K562 (cell line): ENCODE results near the gene FGF9. TPM values are rescaled to one million over a fixed set of nuclear protein-coding genes. Genes with fewer than 3 reads are reported as not detected.

Experiments
- ATAC-seq: fragments of 200-7000 bp; cut with Tn5 transposase; 3 replicates; pipeline ENCODE4 v1.9.1; 2020; ENCODE audit warnings: moderate library complexity
- BruUV-seq: library from RNA; stranded (reverse); fragments of 400-500 nt; replicated peaks from 2 replicates; lab custom pipeline; 2021; lab: Mats Ljungman, UMichigan
- CTCF ChIA-PET: fragments of 300-600 bp; formaldehyde crosslinking; extraction: SDS; loops from one replicate; lab custom pipeline; 2021; ENCODE audit warnings: low intra/inter-chr PET ratio; lab: Yijun Ruan, JAX
- POLR2A ChIA-PET: fragments of 300-600, 350-650 bp; sonication (Branson Sonifier 250); formaldehyde crosslinking; extraction: SDS; loops from one replicate; lab custom pipeline; 2021; ENCODE audit warnings: antibody characterized with exemption, inconsistent platforms; lab: Yijun Ruan, JAX
- DNase-seq, 4 experiments: peaks; one replicate each; pipeline versions ENCODE4 v3.0.0 to v3.0.0-alpha.2; 2011 to 2018; ENCODE audit warnings: low spot score in 3 of 4, mixed read lengths in 3 of 4; ENCODE audit errors: extremely low read depth in 1 of 4
- FAIRE-seq: peaks from 2 replicates; lab custom pipeline; 2011; peaks lifted over from hg19 to GRCh38; lab: Jason Lieb, UNC
- H2AFZ ChIP-seq: 2 replicates; pipeline ENCODE4 v1.6.0; 2011; ENCODE audit warnings: low read depth, low read length, control low read depth, inconsistent platforms
- H3K27ac ChIP-seq: fragments of 200-600 bp; 3 replicates; pipeline ENCODE4 v1.8.0; 2011; ENCODE audit warnings: low read depth, mild to moderate bottlenecking, control low read depth, inconsistent platforms, low read length, moderate library complexity, mixed read lengths; ENCODE audit errors: extremely low read depth
- H3K27me3 ChIP-seq, 2 experiments: fragments of 300-600 bp in 1 of 2; 2 replicates in 1 of 2; 3 replicates in 1 of 2; pipeline versions ENCODE4 v1.6.0 to v1.8.0; 2011; ENCODE audit warnings: inconsistent platforms in 2 of 2, low read length in 2 of 2, mild to moderate bottlenecking in 1 of 2, mixed read lengths in 1 of 2, moderate library complexity in 1 of 2; ENCODE audit not compliant: control insufficient read depth in 2 of 2, insufficient read depth in 2 of 2
- H3K36me3 ChIP-seq: fragments of 300-600 bp; 3 replicates; pipeline ENCODE4 v1.8.0; 2011; ENCODE audit warnings: mild to moderate bottlenecking, low read length, inconsistent platforms; ENCODE audit not compliant: control insufficient read depth, insufficient read depth
- H3K4me1 ChIP-seq, 2 experiments: fragments of 200-600 bp in 1 of 2; replicated peaks in 1 of 2; 2 replicates in 1 of 2; 3 replicates in 1 of 2; pipeline versions ENCODE4 v1.5.1 to v1.8.0; 2011; ENCODE audit warnings: inconsistent platforms in 2 of 2, low read length in 2 of 2, mild to moderate bottlenecking in 1 of 2, mixed read lengths in 1 of 2, moderate library complexity in 1 of 2; ENCODE audit not compliant: control insufficient read depth in 2 of 2, insufficient read depth in 2 of 2
- H3K4me2 ChIP-seq: 2 replicates; pipeline ENCODE4 v1.6.1; 2011; ENCODE audit warnings: low read length, control low read depth, inconsistent platforms, mixed read lengths; ENCODE audit not compliant: insufficient read depth
- H3K4me3 ChIP-seq: fragments of 200-600 bp; sonication (generic), shearing (Covaris generic); 2 replicates; pipeline ENCODE4 v1.5.1; 2016; ENCODE audit warnings: control low read depth, inconsistent platforms
- H3K79me2 ChIP-seq: fragments of 200-600 bp; 3 replicates; pipeline ENCODE4 v1.8.0; 2011; ENCODE audit warnings: low read length, inconsistent platforms; ENCODE audit not compliant: control insufficient read depth, insufficient read depth
- H3K9ac ChIP-seq, 2 experiments: 2 replicates each; pipeline versions ENCODE4 v1.6.0 to v1.6.1; 2011; ENCODE audit warnings: low read depth in 2 of 2, low read length in 2 of 2, control low read depth in 1 of 2, inconsistent platforms in 1 of 2, mild to moderate bottlenecking in 1 of 2, mixed read lengths in 1 of 2; ENCODE audit not compliant: insufficient read depth in 1 of 2
- H3K9me1 ChIP-seq: one replicate; pipeline ENCODE4 v1.6.0; 2011; ENCODE audit warnings: inconsistent platforms, mild to moderate bottlenecking, low read length, moderate library complexity; ENCODE audit not compliant: control insufficient read depth, insufficient read depth
- H3K9me3 ChIP-seq: replicated peaks from 2 replicates; pipeline ENCODE4 v1.5.1; 2011; ENCODE audit warnings: low read depth, low read length, inconsistent platforms; ENCODE audit not compliant: control insufficient read depth, insufficient read depth
- H4K20me1 ChIP-seq: replicated peaks from 2 replicates; pipeline ENCODE4 v1.6.1; 2011; ENCODE audit warnings: low read length, inconsistent platforms, mixed read lengths; ENCODE audit not compliant: control insufficient read depth, insufficient read depth
- ARID2 ChIP-seq: fragments of 450-650 bp; IDR thresholded peaks from 2 replicates; pipeline ENCODE4 v1.6.1; 2017; ENCODE audit warnings: antibody characterized with exemption, mild to moderate bottlenecking
- ESRRB ChIP-seq: fragments of 250-450 bp; sonication (Bioruptor Pico); IDR thresholded peaks from 2 replicates; pipeline ENCODE4 v1.5.0; 2020; ENCODE audit warnings: mild to moderate bottlenecking, moderate library complexity, borderline replicate concordance
- MBD2 ChIP-seq: sonication (generic); IDR thresholded peaks from 2 replicates; pipeline ENCODE4 v1.6.1; 2016; ENCODE audit warnings: low read depth, borderline replicate concordance
- ZC3H11A ChIP-seq: IDR thresholded peaks from 2 replicates; pipeline ENCODE4 v1.6.1; 2012; ENCODE audit warnings: low read depth, low read length, improper control_type of control experiment
- ZNF764 ChIP-seq: fragments of 250-450 bp; sonication (Bioruptor Pico); IDR thresholded peaks from 2 replicates; pipeline ENCODE4 v1.4.0; 2020; ENCODE audit warnings: low read depth, mild to moderate bottlenecking, moderate library complexity
- WGBS: fragments of 100-300 bp; shearing (Covaris generic); methylation state at CpG from one replicate; pipeline ENCODE4 v1.1.6; 2016; ENCODE audit warnings: low coverage, mixed read lengths; ENCODE audit not compliant: insufficient coverage; ENCODE audit errors: missing lambda C conversion rate; 5-methylcytosine and 5-hydroxymethylcytosine counted together
- in situ Hi-C: fragments of 300-500 bp; cut with MboI; formaldehyde crosslinking; loops from 4 replicates; pipeline ENCODE4 v1.15.0; 2018; ENCODE audit warnings: inconsistent platforms, mixed read lengths
- intact Hi-C: fragments of 100-400 bp; cut with micrococcal nuclease; formaldehyde crosslinking; loops from 2 replicates; pipeline ENCODE4 v1.14.2; 2022
- polyA plus RNA-seq, 8 experiments: library from polyadenylated mRNA; depleted of rRNA in 4 of 8; stranded (reverse) in 5 of 8; unstranded in 3 of 8; fragments of >200 nt; fragmentation: Nextera tagmentation in 2 of 8; fragmentation: Illumina TruSeq in 1 of 8; extraction: Ambion mirVana in 2 of 8; extraction: Trizol in 1 of 8; gene quantifications; 2 replicates each; pipeline versions ENCODE4 v1.2.1 to v1.2.3, GENCODE V29; 2011 to 2014; ENCODE audit warnings: inconsistent platforms in 1 of 8, missing spikeins in 1 of 8
- total RNA-seq, 7 experiments: library from RNA; depleted of rRNA in 6 of 7; stranded (reverse); fragments of >200 nt in 6 of 7; fragmentation: Illumina TruSeq in 2 of 7; extraction: Trizol in 2 of 7; gene quantifications; 2 replicates each; pipeline versions ENCODE4 v1.2.1 to v1.2.3, GENCODE V29; 2011 to 2021; ENCODE audit warnings: low replicate concordance in 1 of 7

Gene FGF9
- total and polyA plus RNA-seq, 9 of the 15 experiments (the other 6 are each of a cell fraction or from before 2014, with no cell fraction given): not detected

GRCh38 chr13:21753117-21753729 lies 82.3 kb downstream of the FGF9 start:
- intact Hi-C loops: no loop called here
- Histone ChIP-seq H3K9ac (no peak overlapping the region), H3K9me1 (no peaks in the 10 kb centered on the region), H3K27ac (no peak overlapping the region), H3K36me3 (no peaks in the 10 kb centered on the region), H3K4me3 (no peak overlapping the region), H2AFZ (no peak overlapping the region), H3K4me2 (no peak overlapping the region), H4K20me1 (no peaks in the 10 kb centered on the region), H3K9me3 (no peaks in the 10 kb centered on the region), H3K4me1 (no peaks in the 10 kb centered on the region), H3K27me3 (no peaks in the 10 kb centered on the region), H3K79me2 (no peaks in the 10 kb centered on the region)
- in situ Hi-C loops: no loop called here
- 3% methylated on average over 6 of the region's 6 CpGs for WGBS
- POLR2A ChIA-PET: no interaction called here
- BruUV-seq: no TSS peak
- CTCF ChIA-PET: no interaction called here
- FAIRE-seq (no peak), DNase-seq (no peak), ATAC-seq (no peak)
- no peak for TF ChIP-seq ZNF764 (CRISPR knock-in tag)
- no peak for TF ChIP-seq ESRRB
- TF ChIP-seq ARID2: no peak
- no peak for TF ChIP-seq ZC3H11A
- TF ChIP-seq MBD2: no peak

Other genes starting within 250 kb of the FGF9 start
- gene ZDHHC20, start 211.8 kb upstream of the FGF9 start, total RNA-seq (2014; rRNA removed): 10.0 and 12.0 TPM in 2 replicates
- gene ZDHHC20, start 211.8 kb upstream of the FGF9 start, total RNA-seq (2014; rRNA removed; fragmentation: Illumina TruSeq; extraction: Trizol): 20.2 and 26.6 TPM in 2 replicates
- gene ZDHHC20, start 211.8 kb upstream of the FGF9 start, total RNA-seq (2015; rRNA removed; fragmentation: Illumina TruSeq; extraction: Trizol): 19.4 and 20.9 TPM in 2 replicates
- 17.6 and 17.7 TPM in 2 replicates for gene ZDHHC20, start 211.8 kb upstream of the FGF9 start, total RNA-seq (2021)
- 11.9 and 17.8 TPM in 2 replicates for gene ZDHHC20, start 211.8 kb upstream of the FGF9 start, polyA plus RNA-seq (2011; rRNA removed)
- gene ZDHHC20, start 211.8 kb upstream of the FGF9 start, polyA plus RNA-seq (2014; fragmentation: Illumina TruSeq; extraction: Trizol): 12.8 and 15.8 TPM in 2 replicates
- 1 to 10 TPM; 2.7 to 4.2 TPM for gene ZDHHC20, start 211.8 kb upstream of the FGF9 start, polyA plus RNA-seq (2014; fragmentation: Nextera tagmentation; extraction: Ambion mirVana)
- 9.8 and 10.3 TPM in 2 replicates for gene ZDHHC20, start 211.8 kb upstream of the FGF9 start, polyA plus RNA-seq (2014; rRNA removed)
- 41.8 and 64.7 TPM in 2 replicates for gene MICU2, start 66.9 kb upstream of the FGF9 start, total RNA-seq (2014; rRNA removed)
- 41.6 and 44.3 TPM in 2 replicates for gene MICU2, start 66.9 kb upstream of the FGF9 start, total RNA-seq (2014; rRNA removed; fragmentation: Illumina TruSeq; extraction: Trizol)
- 37.0 and 39.2 TPM in 2 replicates for gene MICU2, start 66.9 kb upstream of the FGF9 start, total RNA-seq (2015; rRNA removed; fragmentation: Illumina TruSeq; extraction: Trizol)
- 21.3 and 23.0 TPM in 2 replicates for gene MICU2, start 66.9 kb upstream of the FGF9 start, total RNA-seq (2021)
- gene MICU2, start 66.9 kb upstream of the FGF9 start, polyA plus RNA-seq (2011; rRNA removed): 24.8 and 33.4 TPM in 2 replicates
- 27.8 and 29.5 TPM in 2 replicates for gene MICU2, start 66.9 kb upstream of the FGF9 start, polyA plus RNA-seq (2014; fragmentation: Illumina TruSeq; extraction: Trizol)
- 1 to 10 TPM; 9.1 to 9.8 TPM for gene MICU2, start 66.9 kb upstream of the FGF9 start, polyA plus RNA-seq (2014; fragmentation: Nextera tagmentation; extraction: Ambion mirVana)
- gene MICU2, start 66.9 kb upstream of the FGF9 start, polyA plus RNA-seq (2014; rRNA removed): 34.7 and 39.4 TPM in 2 replicates